RWPE2 (cell line): ENCODE measurements around the gene ANGPTL5.

Experiments
- ATAC-seq: fragments of 200-7000 bp; cut with Tn5 transposase; 3 replicates; pipeline ENCODE4 v1.9.1; 2021; ENCODE audit warnings: low read depth
- DNase-seq: peaks from one replicate; pipeline ENCODE4 v3.0.0-alpha.2; 2020; ENCODE audit warnings: low spot score
- H3K27ac ChIP-seq: fragments of 450-650 bp; 2 replicates; pipeline ENCODE4 v1.5.1; 2017; ENCODE audit warnings: mild to moderate bottlenecking; ENCODE audit not compliant: poor library complexity, severe bottlenecking
- H3K27me3 ChIP-seq: fragments of 250-450 bp; sonication (Bioruptor Pico); 2 replicates; pipeline ENCODE4 v1.5.1; 2021; ENCODE audit warnings: mild to moderate bottlenecking, moderate library complexity; ENCODE audit not compliant: insufficient read depth, poor library complexity, severe bottlenecking
- H3K36me3 ChIP-seq: fragments of 250-450 bp; sonication (Bioruptor Pico); 2 replicates; pipeline ENCODE4 v1.5.1; 2020; ENCODE audit warnings: low read depth, mild to moderate bottlenecking, moderate library complexity
- H3K4me1 ChIP-seq: fragments of 250-450 bp; sonication (Bioruptor Pico); 2 replicates; pipeline ENCODE4 v1.5.1; 2021; ENCODE audit warnings: mild to moderate bottlenecking, moderate library complexity; ENCODE audit not compliant: insufficient read depth, poor library complexity, severe bottlenecking
- H3K4me3 ChIP-seq: fragments of 250-450 bp; sonication (Bioruptor Pico); 2 replicates; pipeline ENCODE4 v1.5.1; 2021; ENCODE audit warnings: mild to moderate bottlenecking, moderate library complexity; ENCODE audit not compliant: severe bottlenecking
- H3K9me3 ChIP-seq: fragments of 250-450 bp; sonication (Bioruptor Pico); 2 replicates; pipeline ENCODE4 v1.5.1; 2021; ENCODE audit warnings: mild to moderate bottlenecking, moderate library complexity; ENCODE audit not compliant: severe bottlenecking
- TF ChIP-seq, protein P1 (sequence below): fragments of 450-650 bp; IDR thresholded peaks from one replicate; pipeline ENCODE4 v1.5.1; 2017; ENCODE audit warnings: mild to moderate bottlenecking, moderate library complexity; ENCODE audit not compliant: poor library complexity, severe bottlenecking

ANGPTL5 gene

DNA sequence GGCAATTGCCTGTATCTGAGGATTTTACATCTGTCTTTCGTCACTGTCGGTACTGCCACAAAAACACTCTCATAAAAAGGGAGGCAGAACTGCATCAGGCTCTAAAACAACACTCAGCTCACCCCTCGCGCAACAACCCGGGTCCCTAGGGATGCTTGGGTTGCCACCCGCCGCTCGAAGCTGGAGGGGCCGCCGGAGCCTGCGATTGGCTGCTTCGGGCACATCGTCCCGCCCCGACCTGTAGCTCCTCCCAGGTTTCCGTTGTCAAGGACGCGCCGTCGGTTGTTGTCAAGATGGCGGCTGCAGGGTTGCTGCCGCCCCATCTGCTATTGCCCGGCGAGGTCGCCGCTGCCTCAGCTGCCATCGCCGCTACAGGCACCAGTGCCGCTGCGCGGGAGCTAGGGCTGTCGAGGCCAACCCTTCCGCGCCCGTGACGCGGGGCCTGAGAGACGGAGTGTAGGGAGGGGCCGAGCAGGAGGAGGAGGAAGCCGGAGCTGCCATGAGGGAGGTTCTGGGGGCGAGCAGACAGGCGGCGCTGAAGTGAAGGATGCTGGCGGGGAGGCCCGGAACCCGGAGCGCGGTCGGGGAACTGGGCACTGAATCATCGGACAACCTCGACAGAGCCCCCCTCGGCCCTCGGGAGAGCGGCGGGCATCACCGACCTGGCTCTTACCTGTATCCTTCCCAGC, 1.4 kb downstream of the ANGPTL5 start, which contains the start of gene CEP126:
Gene CEP126, plus strand, starts transcription at position 273 of the 689 bp plus-strand sequence. Its CDS starts 275 bp downstream, at position 548.
- peak; percentile 93 for ATAC-seq
- Histone ChIP-seq H3K27ac (peak within 1 kb of the TSS; percentile 61), H3K4me3 (peak within 1 kb of the TSS; percentile 80)

DNA sequence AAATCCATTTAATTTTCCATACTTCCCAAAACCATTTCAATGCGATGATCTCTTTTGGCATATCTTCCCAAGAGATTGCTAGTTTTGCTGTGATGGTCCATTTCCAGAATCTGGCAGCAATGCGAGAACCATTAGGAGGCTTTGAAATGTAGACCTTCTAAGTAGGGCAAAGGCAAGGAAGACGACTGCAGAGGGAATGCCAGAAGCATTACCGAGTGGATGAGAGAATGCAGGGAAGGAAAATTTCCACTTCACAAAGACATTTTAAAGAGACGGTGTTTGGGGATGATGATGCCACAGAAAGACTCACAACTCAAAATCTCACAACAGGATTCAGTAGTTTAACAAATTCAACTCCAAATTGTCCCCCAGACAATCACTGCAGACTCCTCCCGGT, 2.0 kb downstream of the ANGPTL5 start:
- peak overlapping the region; percentile 80 for H3K4me3 ChIP-seq
- H3K27me3 ChIP-seq = no peaks in the 10 kb centered on the region
- H3K4me1 ChIP-seq = peaks cover 12% of the 10 kb centered on the region
- H3K36me3 ChIP-seq = no peaks in the 10 kb centered on the region
- H3K27ac ChIP-seq = peak overlapping the region; percentile 61
- no peak for ATAC-seq
- no peaks in the 10 kb centered on the region for H3K9me3 ChIP-seq
- no peak for DNase-seq
- TF ChIP-seq, protein P1, sequence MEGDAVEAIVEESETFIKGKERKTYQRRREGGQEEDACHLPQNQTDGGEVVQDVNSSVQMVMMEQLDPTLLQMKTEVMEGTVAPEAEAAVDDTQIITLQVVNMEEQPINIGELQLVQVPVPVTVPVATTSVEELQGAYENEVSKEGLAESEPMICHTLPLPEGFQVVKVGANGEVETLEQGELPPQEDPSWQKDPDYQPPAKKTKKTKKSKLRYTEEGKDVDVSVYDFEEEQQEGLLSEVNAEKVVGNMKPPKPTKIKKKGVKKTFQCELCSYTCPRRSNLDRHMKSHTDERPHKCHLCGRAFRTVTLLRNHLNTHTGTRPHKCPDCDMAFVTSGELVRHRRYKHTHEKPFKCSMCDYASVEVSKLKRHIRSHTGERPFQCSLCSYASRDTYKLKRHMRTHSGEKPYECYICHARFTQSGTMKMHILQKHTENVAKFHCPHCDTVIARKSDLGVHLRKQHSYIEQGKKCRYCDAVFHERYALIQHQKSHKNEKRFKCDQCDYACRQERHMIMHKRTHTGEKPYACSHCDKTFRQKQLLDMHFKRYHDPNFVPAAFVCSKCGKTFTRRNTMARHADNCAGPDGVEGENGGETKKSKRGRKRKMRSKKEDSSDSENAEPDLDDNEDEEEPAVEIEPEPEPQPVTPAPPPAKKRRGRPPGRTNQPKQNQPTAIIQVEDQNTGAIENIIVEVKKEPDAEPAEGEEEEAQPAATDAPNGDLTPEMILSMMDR = no peak

More for the DNA sequence above, 1.4 kb downstream of the ANGPTL5 start, which contains the start of gene CEP126:
- Histone ChIP-seq H3K9me3 (no peaks in the 10 kb centered on the region), H3K4me1 (peaks cover 12% of the 10 kb centered on the region), H3K27me3 (no peaks in the 10 kb centered on the region), H3K36me3 (no peaks in the 10 kb centered on the region)
- TF ChIP-seq, protein P1 = peak; percentile 54
- peak; percentile 90 for DNase-seq

- H3K9me3 ChIP-seq = no peaks in the 10 kb centered on the region
- H3K27ac ChIP-seq = no peak overlapping the region
- DNase-seq (no peak), ATAC-seq (no peak)
- H3K27me3 ChIP-seq = no peaks in the 10 kb centered on the region
- no peaks in the 10 kb centered on the region for H3K36me3 ChIP-seq
- no peak overlapping the region for H3K4me3 ChIP-seq
- TF ChIP-seq, protein P1 = no peak
- H3K4me1 ChIP-seq = peaks cover 12% of the 10 kb centered on the region
Observed at GRCh38 chr11:101913656-101914055, 2.7 kb downstream of the ANGPTL5 start.

DNA sequence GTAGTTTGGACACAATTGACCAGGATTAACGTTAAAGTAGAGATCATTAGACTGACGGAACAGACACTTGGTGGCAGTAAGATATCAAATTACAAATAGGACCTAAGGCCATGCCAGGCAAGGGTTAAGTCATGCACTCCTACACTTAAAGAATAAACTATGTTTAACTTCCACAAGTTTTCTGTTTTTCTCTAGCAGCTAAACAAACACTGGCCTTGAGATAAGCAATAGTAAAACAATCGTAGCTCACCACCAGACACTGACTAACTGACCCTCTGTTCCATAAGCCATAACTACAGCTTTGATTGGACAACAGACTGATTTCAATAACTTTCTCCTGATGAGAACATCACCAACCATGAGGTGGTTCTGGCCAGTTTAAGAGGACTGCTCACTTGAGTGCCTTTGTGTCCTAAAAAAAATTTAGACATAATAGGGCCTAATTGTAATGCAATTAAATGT, 3.5 kb downstream of the ANGPTL5 start:
- Histone ChIP-seq H3K4me1 (peaks cover 12% of the 10 kb centered on the region), H3K9me3 (no peaks in the 10 kb centered on the region), H3K27me3 (no peaks in the 10 kb centered on the region), H3K4me3 (no peak overlapping the region), H3K36me3 (no peaks in the 10 kb centered on the region), H3K27ac (no peak overlapping the region)
- ATAC-seq = no peak
- TF ChIP-seq, protein P1 = peak; percentile 14
- no peak for DNase-seq

DNA sequence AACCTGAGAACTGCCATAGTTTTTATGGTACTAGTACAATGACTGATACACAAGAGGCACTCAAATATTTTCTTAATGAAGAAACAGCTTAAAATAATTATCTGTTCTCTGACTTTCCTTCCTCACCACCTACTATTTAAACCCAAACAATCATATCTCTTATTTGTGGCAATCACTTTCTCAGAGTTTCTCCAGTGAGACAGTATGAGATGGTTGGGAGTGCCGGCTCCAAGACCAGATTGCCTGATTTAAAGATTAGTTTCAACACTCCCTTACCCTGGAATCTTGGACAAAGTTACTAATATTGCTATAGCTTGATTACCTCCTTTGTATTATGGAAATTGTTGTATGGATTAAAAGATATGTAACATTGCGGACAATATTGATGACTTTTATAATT, 7.2 kb downstream of the ANGPTL5 start:
- H3K9me3 ChIP-seq = no peaks in the 10 kb centered on the region
- H3K36me3 ChIP-seq = no peaks in the 10 kb centered on the region
- DNase-seq (no peak), ATAC-seq (no peak)
- no peaks in the 10 kb centered on the region for H3K4me1 ChIP-seq
- no peak overlapping the region for H3K27ac ChIP-seq
- TF ChIP-seq, protein P1 = no peak
- H3K4me3 ChIP-seq = no peak overlapping the region
- H3K27me3 ChIP-seq = no peaks in the 10 kb centered on the region
